ENCODE results near the gene BPIFB6.
A peak's percentile ranks its signal among the peaks of the same experiment; 100 is the strongest.

- TF ChIP-seq, protein P1, sequence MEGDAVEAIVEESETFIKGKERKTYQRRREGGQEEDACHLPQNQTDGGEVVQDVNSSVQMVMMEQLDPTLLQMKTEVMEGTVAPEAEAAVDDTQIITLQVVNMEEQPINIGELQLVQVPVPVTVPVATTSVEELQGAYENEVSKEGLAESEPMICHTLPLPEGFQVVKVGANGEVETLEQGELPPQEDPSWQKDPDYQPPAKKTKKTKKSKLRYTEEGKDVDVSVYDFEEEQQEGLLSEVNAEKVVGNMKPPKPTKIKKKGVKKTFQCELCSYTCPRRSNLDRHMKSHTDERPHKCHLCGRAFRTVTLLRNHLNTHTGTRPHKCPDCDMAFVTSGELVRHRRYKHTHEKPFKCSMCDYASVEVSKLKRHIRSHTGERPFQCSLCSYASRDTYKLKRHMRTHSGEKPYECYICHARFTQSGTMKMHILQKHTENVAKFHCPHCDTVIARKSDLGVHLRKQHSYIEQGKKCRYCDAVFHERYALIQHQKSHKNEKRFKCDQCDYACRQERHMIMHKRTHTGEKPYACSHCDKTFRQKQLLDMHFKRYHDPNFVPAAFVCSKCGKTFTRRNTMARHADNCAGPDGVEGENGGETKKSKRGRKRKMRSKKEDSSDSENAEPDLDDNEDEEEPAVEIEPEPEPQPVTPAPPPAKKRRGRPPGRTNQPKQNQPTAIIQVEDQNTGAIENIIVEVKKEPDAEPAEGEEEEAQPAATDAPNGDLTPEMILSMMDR (conservative IDR thresholded peaks at IDR 0.05; ENCODE audit: low read length), result peak; percentile 33; the same call in 1 of the 2 replicates
- TF ChIP-seq EZH2phosphoT487 (IDR thresholded peaks at IDR 0.05; ENCODE audit: borderline replicate concordance), result no peak
Measured at GRCh38 chr20:32991792-32992641, 39.4 kb upstream of the BPIFB6 start.

Data from Loucy (cell line).